ENCODE results near the gene TSPAN19. TPM values are rescaled to one million over a fixed set of nuclear protein-coding genes. Genes with fewer than 3 reads are reported as not detected.

Gene TSPAN19
- total RNA-seq, 2 donors from 2014 or later: 0.41 TPM; not detected in 1

GRCh38 chr12:85041395-85041794, 5.3 kb upstream of the TSPAN19 start:
- no peaks in the 10 kb centered on the region for H3K36me3 ChIP-seq

GRCh38 chr12:85036733-85037132, 656 bp upstream of the TSPAN19 start:
- Histone ChIP-seq H3K27me3 (replicated peaks; ENCODE audit: insufficient read depth) (no peaks in the 10 kb centered on the region), H3K4me3 (peak overlapping the region; percentile 41 to 42), H3K36me3 (no peaks in the 10 kb centered on the region), H3K9me3 (no peaks in the 10 kb centered on the region), H3K4me1 (replicated peaks) (no peaks in the 10 kb centered on the region), H3K27ac (no peak overlapping the region)
- WGBS: 12% methylated on average over 3 of the region's 3 CpGs
- intact Hi-C loops (cut with DNase I): no loop called here
- no peak for DNase-seq (ENCODE audit: low spot score)
- TF ChIP-seq POLR2AphosphoS5 (IDR thresholded peaks at IDR 0.05) (no peak), CTCF (IDR thresholded peaks at IDR 0.05) (no peak), POLR2A (IDR thresholded peaks at IDR 0.05) (no peak)

More at GRCh38 chr12:85041395-85041794, 5.3 kb upstream of the TSPAN19 start:
- intact Hi-C loops (cut with DNase I): no loop called here
- Histone ChIP-seq H3K27me3 (replicated peaks; ENCODE audit: insufficient read depth) (no peaks in the 10 kb centered on the region), H3K9me3 (no peaks in the 10 kb centered on the region), H3K4me1 (replicated peaks) (no peaks in the 10 kb centered on the region), H3K27ac (no peak overlapping the region), H3K4me3 (no peak overlapping the region)
- DNase-seq (ENCODE audit: low spot score): no peak
- TF ChIP-seq POLR2AphosphoS5 (IDR thresholded peaks at IDR 0.05) (peak; percentile 41), CTCF (IDR thresholded peaks at IDR 0.05) (no peak), POLR2A (IDR thresholded peaks at IDR 0.05) (no peak)
- 17% methylated on average over 1 of the region's 1 CpG for WGBS

- DNase-seq (ENCODE audit: low spot score): no peak
- Histone ChIP-seq H3K4me3 (no peak overlapping the region), H3K4me1 (replicated peaks) (no peaks in the 10 kb centered on the region), H3K9me3 (no peaks in the 10 kb centered on the region), H3K27me3 (replicated peaks; ENCODE audit: insufficient read depth) (no peaks in the 10 kb centered on the region), H3K27ac (no peak overlapping the region), H3K36me3 (no peaks in the 10 kb centered on the region)
- peak in 3 of 4 experiments; percentile 52 to 58 (median 54) for TF ChIP-seq CTCF (IDR thresholded peaks at IDR 0.05)
- TF ChIP-seq POLR2AphosphoS5 (IDR thresholded peaks at IDR 0.05): no peak
- no peak for TF ChIP-seq POLR2A (IDR thresholded peaks at IDR 0.05)
- intact Hi-C loops (cut with DNase I): loop anchor here (2.0 kb wide), 1 partner anchor 155 kb away; no protein-coding TSS in a partner anchor
Measured at GRCh38 chr12:85029456-85029855, 6.6 kb downstream of the TSPAN19 start.

- 40% methylated on average over 2 of the region's 2 CpGs for WGBS
- no peak for DNase-seq (ENCODE audit: low spot score)
- TF ChIP-seq POLR2AphosphoS5 (IDR thresholded peaks at IDR 0.05) (no peak), POLR2A (IDR thresholded peaks at IDR 0.05) (no peak), CTCF (IDR thresholded peaks at IDR 0.05) (no peak)
- intact Hi-C loops (cut with DNase I): no loop called here
- no peaks in the 10 kb centered on the region for H3K36me3 ChIP-seq
- no peak overlapping the region for H3K27ac ChIP-seq
- no peaks in the 10 kb centered on the region for H3K9me3 ChIP-seq
- H3K4me1 ChIP-seq (replicated peaks): no peaks in the 10 kb centered on the region
- H3K4me3 ChIP-seq: no peak overlapping the region
- H3K27me3 ChIP-seq (replicated peaks; ENCODE audit: insufficient read depth): no peaks in the 10 kb centered on the region
Measured at GRCh38 chr12:85018098-85018497, 18.0 kb downstream of the TSPAN19 start.

GRCh38 chr12:85017618-85018017, 18.5 kb downstream of the TSPAN19 start:
- Histone ChIP-seq H3K27me3 (replicated peaks; ENCODE audit: insufficient read depth) (no peaks in the 10 kb centered on the region), H3K27ac (no peak overlapping the region), H3K4me3 (no peak overlapping the region), H3K4me1 (replicated peaks) (no peaks in the 10 kb centered on the region), H3K9me3 (no peaks in the 10 kb centered on the region), H3K36me3 (no peaks in the 10 kb centered on the region)
- no peak for TF ChIP-seq POLR2AphosphoS5 (IDR thresholded peaks at IDR 0.05)
- TF ChIP-seq POLR2A (IDR thresholded peaks at IDR 0.05): no peak
- no peak for TF ChIP-seq CTCF (IDR thresholded peaks at IDR 0.05)
- no peak for DNase-seq (ENCODE audit: low spot score)
- intact Hi-C loops (cut with DNase I): no loop called here
